SK-N-SH (cell line): ENCODE measurements around the gene CAMKMT. TPM values are rescaled to one million over a fixed set of nuclear protein-coding genes. Genes with fewer than 3 reads are reported as not detected.

Source experiments
- CTCF ChIA-PET: fragments of 300-600, 350-600 bp; formaldehyde crosslinking; extraction: SDS; loops from one replicate; lab custom pipeline; 2021; lab: Yijun Ruan, JAX
- POLR2A ChIA-PET: fragments of 350-600 bp; sonication (Branson Sonifier 250); formaldehyde crosslinking; extraction: SDS; loops from one replicate; lab custom pipeline; 2020; ENCODE audit warnings: antibody characterized with exemption, inconsistent platforms; lab: Yijun Ruan, JAX
- DNase-seq: peaks from one replicate; pipeline ENCODE4 v3.0.0; 2012
- H2AFZ ChIP-seq: fragments of 200-600 bp; sonication (generic); 2 replicates; pipeline ENCODE4 v1.8.1; 2016; ENCODE audit warnings: antibody characterized with exemption, mild to moderate bottlenecking, low read depth
- H3F3A ChIP-seq: fragments of 200-600 bp; sonication (generic); replicated peaks from 2 replicates; pipeline ENCODE3; 2016; ENCODE audit warnings: antibody characterized with exemption, mild to moderate bottlenecking; ENCODE audit not compliant: insufficient read depth
- H3K27ac ChIP-seq, 2 experiments: fragments of 200-500 bp in 1 of 2; fragments of 200-600 bp in 1 of 2; sonication (Bioruptor generic) in 1 of 2; sonication (generic), shearing (Covaris generic) in 1 of 2; 2 replicates each; pipeline versions ENCODE4 v1.5.1 to v1.6.1; 2014 to 2016; ENCODE audit warnings: low read depth in 2 of 2, inconsistent platforms in 1 of 2, low read length in 1 of 2, mild to moderate bottlenecking in 1 of 2, mixed read lengths in 1 of 2
- H3K27me3 ChIP-seq: fragments of 200-600 bp; sonication (generic), shearing (Covaris generic); 2 replicates; pipeline ENCODE4 v1.6.1; 2016; ENCODE audit warnings: mixed run types; ENCODE audit not compliant: insufficient read depth
- H3K36me3 ChIP-seq, 2 experiments: fragments of 200-500 bp in 1 of 2; fragments of 200-600 bp in 1 of 2; sonication (Bioruptor generic) in 1 of 2; sonication (generic) in 1 of 2; replicated peaks in 1 of 2; 2 replicates each; pipeline versions ENCODE3 to v1.5.1; 2014 to 2016; ENCODE audit warnings: low read length in 1 of 2, mild to moderate bottlenecking in 1 of 2; ENCODE audit not compliant: insufficient read depth in 2 of 2, control insufficient read depth in 1 of 2
- H3K4me1 ChIP-seq, 2 experiments: fragments of 200-500 bp in 1 of 2; fragments of 200-600 bp in 1 of 2; sonication (Bioruptor generic) in 1 of 2; sonication (generic), shearing (Covaris generic) in 1 of 2; 2 replicates each; pipeline versions ENCODE4 v1.5.1 to v1.6.1; 2014 to 2016; ENCODE audit warnings: low read depth in 1 of 2, low read length in 1 of 2, mixed run types in 1 of 2; ENCODE audit not compliant: insufficient read depth in 2 of 2, control insufficient read depth in 1 of 2
- H3K4me2 ChIP-seq: fragments of 200-600 bp; sonication (generic), shearing (Covaris generic); 2 replicates; pipeline ENCODE4 v1.6.1; 2017; ENCODE audit warnings: mixed run types
- H3K4me3 ChIP-seq, 2 experiments: fragments of 200-500 bp in 1 of 2; fragments of 200-600 bp in 1 of 2; sonication (Bioruptor generic) in 1 of 2; sonication (generic), shearing (Covaris generic) in 1 of 2; 2 replicates each; pipeline versions ENCODE4 v1.5.1 to v1.8.1; 2014 to 2016; ENCODE audit warnings: low read depth in 2 of 2, inconsistent platforms in 1 of 2, low read length in 1 of 2, mild to moderate bottlenecking in 1 of 2, mixed read lengths in 1 of 2, moderate library complexity in 1 of 2
- H3K79me2 ChIP-seq: fragments of 200-600 bp; sonication (generic); 2 replicates; pipeline ENCODE4 v1.8.1; 2017; ENCODE audit warnings: mild to moderate bottlenecking; ENCODE audit not compliant: insufficient read depth
- H3K9ac ChIP-seq: fragments of 200-600 bp; sonication (generic); 2 replicates; pipeline ENCODE4 v1.6.1; 2017; ENCODE audit warnings: mixed run types
- H3K9me2 ChIP-seq: fragments of 200-600 bp; sonication (generic); 2 replicates; pipeline ENCODE4 v1.6.1; 2017; ENCODE audit warnings: mixed run types
- H3K9me3 ChIP-seq: fragments of 200-600 bp; sonication (generic); 2 replicates; pipeline ENCODE4 v1.6.1; 2017; ENCODE audit warnings: mixed run types, mild to moderate bottlenecking, moderate library complexity
- H4K20me1 ChIP-seq: fragments of 200-600 bp; sonication (generic); 2 replicates; pipeline ENCODE4 v1.6.1; 2017; ENCODE audit warnings: mild to moderate bottlenecking, mixed run types; ENCODE audit not compliant: insufficient read depth
- CHD2 ChIP-seq: fragments of 150-350 bp; IDR thresholded peaks from 2 replicates; pipeline ENCODE4 v1.6.1; 2018; ENCODE audit warnings: low read length; ENCODE audit not compliant: partially characterized antibody
- CTCF ChIP-seq: fragments of 200-600 bp; sonication (generic); IDR thresholded peaks from 2 replicates; pipeline ENCODE4 v1.6.1; 2017; ENCODE audit warnings: antibody characterized with exemption, mild to moderate bottlenecking, moderate library complexity
- ELF1 ChIP-seq: IDR thresholded peaks from 2 replicates; pipeline ENCODE4 v1.4.0; 2012
- EP300 ChIP-seq, 2 experiments: IDR thresholded peaks; 2 replicates each; pipeline versions ENCODE4 v1.4.0 to v1.6.1; 2012; ENCODE audit warnings: borderline replicate concordance in 1 of 2, low read depth in 1 of 2, low read length in 1 of 2
- EZH2phosphoT487 ChIP-seq: fragments of 200-600 bp; sonication (generic); IDR thresholded peaks from 2 replicates; pipeline ENCODE4 v1.6.1; 2017; ENCODE audit warnings: low read depth, mixed run types, mild to moderate bottlenecking, antibody characterized with exemption, moderate library complexity, borderline replicate concordance
- FOSL2 ChIP-seq: IDR thresholded peaks from 2 replicates; pipeline ENCODE4 v1.4.0; 2012; ENCODE audit warnings: low read depth, mild to moderate bottlenecking, moderate library complexity, borderline replicate concordance
- FOXJ3 ChIP-seq: sonication (generic); formaldehyde crosslinking; IDR thresholded peaks from 2 replicates; pipeline ENCODE4 v1.5.1; 2020; ENCODE audit warnings: mild to moderate bottlenecking, missing genetic modification reagents
- GATA2 ChIP-seq: sonication (generic); formaldehyde crosslinking; IDR thresholded peaks from 2 replicates; pipeline ENCODE4 v1.5.0; 2020; ENCODE audit warnings: mild to moderate bottlenecking, missing genetic modification reagents
- IRF3 ChIP-seq: fragments of 150-350 bp; IDR thresholded peaks from 2 replicates; pipeline ENCODE4 v1.6.1; 2016; ENCODE audit warnings: mild to moderate bottlenecking, low read depth, low read length
- JUND ChIP-seq: IDR thresholded peaks from 2 replicates; pipeline ENCODE4 v1.4.0; 2012
- MAX ChIP-seq: IDR thresholded peaks from 2 replicates; pipeline ENCODE4 v1.4.0; 2012; ENCODE audit warnings: low read depth
- MEF2A ChIP-seq: IDR thresholded peaks from 2 replicates; pipeline ENCODE4 v1.4.0; 2012; ENCODE audit warnings: low read depth, borderline replicate concordance
- MXI1 ChIP-seq: IDR thresholded peaks from 2 replicates; pipeline ENCODE4 v1.6.1; 2012; ENCODE audit warnings: mild to moderate bottlenecking, low read depth, low read length, improper control_type of control experiment
- POLR2AphosphoS5 ChIP-seq: IDR thresholded peaks from 2 replicates; pipeline ENCODE4 v1.6.1; 2012; ENCODE audit warnings: low read depth, low read length
- RAD21 ChIP-seq: IDR thresholded peaks from 2 replicates; pipeline ENCODE4 v1.6.1; 2012; ENCODE audit warnings: mild to moderate bottlenecking, low read length
- RCOR1 ChIP-seq: fragments of 150-350 bp; IDR thresholded peaks from 2 replicates; pipeline ENCODE4 v1.6.1; 2017; ENCODE audit warnings: antibody characterized with exemption, low read length
- REST ChIP-seq: IDR thresholded peaks from 2 replicates; pipeline ENCODE4 v1.6.1; 2012; ENCODE audit warnings: mild to moderate bottlenecking, low read depth, low read length, moderate library complexity
- RFX5 ChIP-seq: IDR thresholded peaks from 2 replicates; pipeline ENCODE4 v1.6.1; 2012; ENCODE audit warnings: mild to moderate bottlenecking, improper control_type of control experiment, low read length
- RXRA ChIP-seq: IDR thresholded peaks from 2 replicates; pipeline ENCODE4 v1.4.0; 2012; ENCODE audit warnings: low read depth, mild to moderate bottlenecking, borderline replicate concordance
- SMC3 ChIP-seq: IDR thresholded peaks from 2 replicates; pipeline ENCODE4 v1.6.1; 2012; ENCODE audit warnings: low read depth, low read length, improper control_type of control experiment
- TAF1 ChIP-seq: IDR thresholded peaks from 2 replicates; pipeline ENCODE4 v1.6.1; 2012; ENCODE audit warnings: low read depth, mild to moderate bottlenecking, low read length, moderate library complexity, borderline replicate concordance
- TCF12 ChIP-seq: IDR thresholded peaks from 2 replicates; pipeline ENCODE4 v1.4.0; 2012
- USF1 ChIP-seq: IDR thresholded peaks from 2 replicates; pipeline ENCODE4 v1.4.0; 2012; ENCODE audit warnings: low read depth, borderline replicate concordance
- USF2 ChIP-seq: fragments of 150-350 bp; IDR thresholded peaks from 2 replicates; pipeline ENCODE4 v1.6.1; 2017; ENCODE audit warnings: antibody characterized with exemption, low read length, low read depth, borderline replicate concordance
- YY1 ChIP-seq: IDR thresholded peaks from 2 replicates; pipeline ENCODE4 v1.4.0; 2012; ENCODE audit warnings: low read depth, mild to moderate bottlenecking
- WGBS: methylation state at CpG from one replicate; pipeline ENCODE4 v1.1.6; 2017; ENCODE audit warnings: low lambda C conversion rate; 5-methylcytosine and 5-hydroxymethylcytosine counted together
- polyA plus RNA-seq, 3 experiments: library from polyadenylated mRNA; depleted of rRNA; stranded (reverse); fragments of >200 nt; gene quantifications; 2 replicates each; pipeline ENCODE4 v1.2.3, GENCODE V29; 2012

Gene CAMKMT
- polyA plus RNA-seq, 1 of the 3 experiments (the other 2 are of a cell fraction) = 5.9 TPM

- no peaks in the 10 kb centered on the region for H3K27me3 ChIP-seq
- H3K9ac ChIP-seq = no peak overlapping the region
- H3K4me1 ChIP-seq = peaks cover 0 to 56% of the 10 kb centered on the region in 2 experiments; a peak in 3 of 4 replicates
- peak overlapping the region in 1 of 2 experiments; percentile 91; a peak in 2 of 4 replicates for H3K27ac ChIP-seq
- H4K20me1 ChIP-seq = no peaks in the 10 kb centered on the region
- CTCF ChIA-PET = interaction anchor here (1.1 to 8.0 kb wide), 6 partner anchors 10 to 287 kb away, joined by 3 to 88 read pairs (median 6); no protein-coding TSS in a partner anchor
- peak; percentile 69 for DNase-seq
- no peak overlapping the region for H2AFZ ChIP-seq
- H3K36me3 ChIP-seq = no peaks in the 10 kb centered on the region
- no peaks in the 10 kb centered on the region for H3F3A ChIP-seq
- no peaks in the 10 kb centered on the region for H3K79me2 ChIP-seq
- no peaks in the 10 kb centered on the region for H3K9me2 ChIP-seq
- no peak overlapping the region for H3K4me2 ChIP-seq
- POLR2A ChIA-PET = interaction anchor here (1.1 to 1.3 kb wide), 2 partner anchors 60 to 183 kb away, joined by 3 read pairs; no protein-coding TSS in a partner anchor
- no peak overlapping the region for H3K4me3 ChIP-seq
- no peaks in the 10 kb centered on the region for H3K9me3 ChIP-seq
- WGBS = 53% methylated on average over 1 of the region's 1 CpG
- TF ChIP-seq FOSL2 (no peak), YY1 (no peak), SMC3 (peak; percentile 3; the same call in 1 of the 2 replicates), TAF1 (no peak), CTCF (no peak), USF1 (no peak), JUND (no peak), RCOR1 (peak; percentile 71), MXI1 (no peak; the same call in 1 of the 2 replicates), FOXJ3 (CRISPR knock-in tag) (peak; percentile 61; the same call in 1 of the 2 replicates), POLR2AphosphoS5 (no peak), ELF1 (no peak), GATA2 (CRISPR knock-in tag) (peak; percentile 81), IRF3 (no peak), MAX (no peak), EZH2phosphoT487 (no peak), USF2 (no peak), EP300 (IDR thresholded peaks at IDR 0.05; ENCODE audit: borderline replicate concordance in 1 of 2, low read depth in 1 of 2, low read length in 1 of 2) (peak in 1 of 2 experiments; percentile 88; a peak in 2 of 4 replicates), CHD2 (peak; percentile 66), TCF12 (no peak), RXRA (no peak), REST (no peak), RAD21 (peak; percentile 30; the same call in 1 of the 2 replicates), MEF2A (no peak), RFX5 (no peak)
Measured at GRCh38 chr2:44766777-44767176, 405.0 kb downstream of the CAMKMT start.
